Suppressor macrophage (primary cell): ENCODE results near the gene CTSC.

Experiments
- DNase-seq, 4 experiments: peaks; one replicate each; pipeline ENCODE4 v3.0.0-alpha.2; 2020 to 2022
- total RNA-seq, 17 experiments: gene quantifications; one replicate each; lab custom pipeline; 2026; ENCODE audit warnings: mixed read lengths in 6 of 17, inconsistent platforms in 3 of 17; lab: John Stamatoyannopoulos, UW

The CTSC gene
- 162 to 429 (median 279) reads per million in 17 experiments for total RNA-seq

DNA sequence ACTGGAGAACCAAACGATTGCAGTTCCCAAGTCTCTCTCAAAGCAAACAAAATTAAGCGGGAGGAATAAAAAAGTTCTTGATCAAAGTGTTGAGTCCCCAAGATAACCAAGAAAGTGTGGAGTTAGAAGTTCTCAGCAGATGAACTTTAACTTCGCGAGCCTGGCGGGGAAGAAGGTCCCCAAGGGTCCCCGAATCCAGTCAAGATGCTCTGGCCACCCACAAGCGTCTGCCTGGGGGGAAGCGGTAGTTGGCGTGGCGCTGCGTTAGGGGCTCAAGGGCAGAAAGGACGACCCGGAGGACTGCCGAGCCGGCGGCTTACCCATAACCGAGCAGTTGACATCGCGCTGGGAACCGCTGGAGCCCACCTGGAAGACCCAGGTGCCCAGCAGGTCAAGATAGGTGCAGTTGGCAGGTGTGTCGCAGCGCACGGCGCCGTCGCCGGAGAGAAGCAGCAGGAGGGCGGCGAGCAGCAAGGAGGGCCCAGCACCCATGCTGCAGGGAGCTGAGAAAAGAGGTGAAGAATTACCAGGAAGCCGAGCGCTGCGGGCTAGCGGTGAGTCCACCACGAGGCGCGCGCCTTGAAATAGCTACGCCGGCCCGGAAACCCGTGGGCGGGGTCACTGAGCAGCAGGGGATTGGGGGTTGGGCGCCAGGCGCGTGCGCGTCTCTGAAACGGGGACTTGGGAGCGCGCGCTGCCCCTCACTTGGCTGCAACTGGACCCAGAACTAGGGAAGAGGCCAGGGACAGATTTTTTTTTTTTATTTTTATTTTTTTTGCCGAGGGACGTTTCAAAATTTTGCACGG, at the start of gene CTSC:
Gene CTSC (minus strand): TSS at position 556 of the 806 bp plus-strand sequence. CDS start 64 bp downstream, at position 492.
- peak; percentile 95 to 98 (median 96) for DNase-seq

GRCh38 chr11:88384669-88385005, 47.1 kb upstream of the CTSC start:
- DNase-seq, result no peak

DNA sequence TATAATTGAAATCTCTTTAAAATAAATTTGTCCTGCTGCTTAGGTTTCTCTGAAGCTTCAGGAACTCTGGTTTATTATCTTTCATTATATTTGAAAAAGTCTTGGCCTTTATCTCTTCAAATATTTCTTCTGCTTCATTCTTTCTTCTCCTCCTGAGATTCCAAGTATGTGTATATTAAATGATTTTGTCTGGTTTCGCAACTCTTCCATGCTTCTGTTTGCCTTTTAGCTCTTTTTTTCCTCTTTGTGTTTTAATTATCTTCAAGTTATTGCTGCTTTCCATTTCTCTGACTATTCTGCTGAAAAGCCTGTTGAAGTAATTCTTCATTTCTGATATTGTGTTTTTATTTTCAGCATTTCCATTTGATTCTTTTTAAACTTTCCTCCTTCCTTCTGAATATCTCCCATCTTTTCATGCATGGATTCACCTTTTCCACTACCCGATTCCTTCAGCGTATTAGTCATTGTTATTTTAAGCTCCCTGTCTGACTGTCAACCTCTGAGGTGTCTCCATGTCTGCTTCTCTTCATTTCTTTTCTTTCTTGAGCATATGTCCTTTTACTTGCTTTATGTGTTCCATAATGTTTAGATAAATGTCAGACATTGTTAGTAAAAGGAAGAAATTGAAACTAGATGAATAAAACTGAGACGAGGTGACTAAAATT, 46.6 kb upstream of the CTSC start:
- DNase-seq, result no peak

DNA sequence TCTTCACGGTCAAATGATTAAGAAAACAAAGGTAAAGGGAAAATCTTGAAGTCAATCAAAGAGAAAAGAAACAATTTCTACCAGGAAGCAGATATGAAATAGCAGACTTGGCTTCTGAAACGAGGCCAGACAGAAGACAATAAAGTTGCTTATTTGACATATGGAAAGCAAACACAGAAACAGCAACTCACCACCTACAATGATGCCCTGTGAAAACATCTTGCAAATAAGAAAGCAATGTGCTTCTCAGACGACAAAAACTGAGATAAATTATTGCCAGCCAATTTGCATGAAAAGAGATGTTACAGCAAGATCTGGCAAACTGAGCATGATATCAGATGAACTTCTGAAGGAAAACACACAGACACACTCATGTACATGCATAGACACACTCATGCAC, 45.9 kb upstream of the CTSC start:
- DNase-seq, result no peak

DNA sequence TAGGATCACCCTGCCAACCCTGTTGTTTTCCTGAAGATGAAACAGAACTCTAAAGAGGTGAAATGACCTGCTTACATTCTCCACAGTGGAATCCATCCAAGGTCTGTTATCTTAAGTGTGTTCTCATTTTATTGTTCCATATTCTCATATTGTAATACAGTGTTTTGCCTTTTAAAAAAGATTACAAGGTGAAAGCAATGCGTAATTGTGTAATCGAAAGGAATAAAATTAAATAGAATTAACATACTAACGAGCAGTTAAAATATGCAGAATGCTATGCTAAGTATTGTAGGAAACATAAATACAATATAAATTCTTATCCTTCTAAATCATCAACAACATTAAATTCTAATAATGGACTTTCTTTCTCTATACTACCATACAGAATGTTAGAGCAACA, 41.6 kb upstream of the CTSC start:
- DNase-seq, result no peak

GRCh38 chr11:88378422-88379066, 41.0 kb upstream of the CTSC start:
- no peak for DNase-seq

GRCh38 chr11:88377646-88378045, 40.1 kb upstream of the CTSC start:
- DNase-seq, result no peak

DNA sequence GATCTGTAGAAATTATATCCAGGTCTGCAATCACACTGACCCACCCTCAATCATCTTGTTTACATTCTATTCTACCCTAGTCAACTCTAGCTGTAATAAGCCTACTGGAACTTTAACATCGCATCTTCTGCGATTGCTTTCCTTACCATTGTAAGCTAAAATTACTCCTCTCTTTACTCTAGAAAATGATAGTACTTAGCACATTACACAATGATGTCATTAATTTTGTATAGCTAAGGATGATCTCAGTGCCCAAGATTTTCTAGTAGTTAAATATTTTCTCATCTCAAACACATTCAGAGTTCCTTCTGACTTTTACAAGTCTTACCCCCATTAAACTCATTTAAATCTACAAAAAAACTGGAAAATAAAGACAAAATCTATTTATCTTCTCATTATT, 39.6 kb upstream of the CTSC start:
- no peak for DNase-seq

DNA sequence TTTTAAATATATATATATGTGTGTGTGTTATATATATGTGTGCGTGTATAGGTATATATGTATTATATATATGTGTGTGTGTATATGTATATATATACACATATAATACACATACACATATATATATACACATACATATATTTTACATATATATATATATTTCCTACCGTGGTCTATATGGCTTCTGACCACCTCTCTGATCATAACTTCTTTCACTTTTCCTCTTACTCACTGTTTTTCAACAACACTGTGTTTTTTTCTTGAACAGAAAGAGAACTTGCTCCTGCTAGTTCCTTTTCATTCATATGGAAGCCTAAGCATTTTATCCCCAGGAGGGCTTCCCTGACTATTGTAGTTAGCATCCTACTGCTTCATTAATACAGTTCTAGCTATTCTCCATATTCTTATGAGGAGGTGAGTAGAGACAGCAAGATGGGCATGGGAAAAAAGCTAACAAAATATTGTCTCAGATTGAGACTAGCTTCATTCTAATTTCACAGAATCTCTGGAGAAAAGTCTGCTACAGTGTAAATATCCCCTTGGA, 38.5 kb upstream of the CTSC start:
- DNase-seq, result no peak

GRCh38 chr11:88370782-88371181, 33.2 kb upstream of the CTSC start:
- no peak for DNase-seq

GRCh38 chr11:88367310-88367709, 29.8 kb upstream of the CTSC start:
- no peak for DNase-seq

DNA sequence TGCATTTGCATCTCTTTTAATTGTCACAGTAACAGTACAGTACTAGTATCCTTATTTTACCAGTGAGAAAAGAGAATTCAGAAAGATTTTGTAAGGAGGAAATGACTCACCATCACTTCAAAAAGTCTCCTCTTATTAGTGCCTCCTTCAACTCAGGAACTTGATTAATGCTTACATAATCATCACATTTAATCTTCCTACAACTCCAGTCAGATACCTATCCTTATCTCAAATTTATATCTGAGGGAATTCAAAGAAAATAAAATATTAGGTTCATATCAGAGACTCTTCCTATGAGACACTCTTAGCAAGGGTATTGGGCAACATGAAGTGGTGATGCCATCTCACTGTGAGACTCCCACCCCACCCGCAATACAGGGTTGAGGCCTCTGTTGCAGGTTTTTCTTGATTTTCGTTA, 26.1 kb upstream of the CTSC start:
- peak; percentile 15 to 76 (median 58) for DNase-seq

GRCh38 chr11:88363004-88363403, 25.5 kb upstream of the CTSC start:
- peak in 1 of 4 experiments; percentile 16 for DNase-seq

DNA sequence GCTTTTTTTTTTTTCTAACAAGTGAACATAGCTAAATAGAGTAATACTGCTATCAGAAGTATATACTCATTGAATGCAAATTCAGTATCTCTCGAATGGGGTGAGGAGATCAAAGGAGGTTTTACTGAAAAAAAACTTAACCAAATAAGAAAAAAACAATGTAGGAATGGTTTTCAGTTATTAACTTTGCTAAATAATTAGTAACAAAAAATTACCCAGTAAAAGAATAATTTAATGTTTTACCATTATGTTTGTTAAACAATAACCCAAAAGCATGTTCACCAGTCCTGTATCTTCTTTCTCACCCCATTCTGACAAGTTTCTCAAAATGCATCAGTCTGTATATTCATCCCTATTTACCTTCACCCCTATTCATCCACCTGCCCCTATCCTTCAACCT, 22.6 kb upstream of the CTSC start:
- DNase-seq, result no peak

DNA sequence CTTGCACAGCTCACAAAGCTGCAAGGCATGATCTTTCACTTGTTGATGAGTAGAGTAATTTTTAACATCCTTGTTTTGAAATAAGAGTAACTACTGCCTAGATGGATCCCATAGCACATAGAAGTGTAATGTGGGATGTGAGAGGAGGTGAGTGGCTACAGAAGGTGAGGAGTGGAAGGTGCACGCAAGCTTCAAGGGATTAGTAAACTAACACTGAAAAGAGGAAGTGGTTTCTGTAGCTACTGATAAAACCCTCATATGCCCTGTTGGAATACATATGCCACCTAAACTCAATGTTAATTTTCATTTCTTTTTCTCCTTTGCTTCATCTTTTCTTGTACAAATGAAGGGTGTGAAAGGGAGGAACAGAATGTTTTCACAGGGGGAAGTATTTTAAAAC, 22.0 kb upstream of the CTSC start:
- DNase-seq, result peak in 3 of 4 experiments; percentile 8 to 48 (median 37)

GRCh38 chr11:88359114-88359513, 21.6 kb upstream of the CTSC start:
- no peak for DNase-seq

DNA sequence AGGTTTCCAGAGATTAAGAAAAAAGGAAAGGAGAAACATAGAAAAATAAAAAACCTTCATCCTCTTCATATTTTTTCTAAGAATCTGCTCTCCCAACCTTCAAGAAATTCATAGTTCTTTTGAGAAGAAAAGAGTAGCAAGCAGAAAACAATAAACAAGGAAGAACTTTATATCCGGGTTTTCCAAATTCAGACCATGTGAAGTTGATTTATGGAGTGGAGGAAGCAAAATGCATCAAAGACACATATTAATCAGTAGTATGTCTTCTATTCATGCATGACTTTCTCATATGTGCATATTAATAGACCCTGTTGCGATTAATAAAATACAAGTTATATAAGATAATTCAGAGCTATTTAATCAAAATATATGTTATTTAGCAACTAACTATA, 20.5 kb upstream of the CTSC start:
- no peak for DNase-seq

DNA sequence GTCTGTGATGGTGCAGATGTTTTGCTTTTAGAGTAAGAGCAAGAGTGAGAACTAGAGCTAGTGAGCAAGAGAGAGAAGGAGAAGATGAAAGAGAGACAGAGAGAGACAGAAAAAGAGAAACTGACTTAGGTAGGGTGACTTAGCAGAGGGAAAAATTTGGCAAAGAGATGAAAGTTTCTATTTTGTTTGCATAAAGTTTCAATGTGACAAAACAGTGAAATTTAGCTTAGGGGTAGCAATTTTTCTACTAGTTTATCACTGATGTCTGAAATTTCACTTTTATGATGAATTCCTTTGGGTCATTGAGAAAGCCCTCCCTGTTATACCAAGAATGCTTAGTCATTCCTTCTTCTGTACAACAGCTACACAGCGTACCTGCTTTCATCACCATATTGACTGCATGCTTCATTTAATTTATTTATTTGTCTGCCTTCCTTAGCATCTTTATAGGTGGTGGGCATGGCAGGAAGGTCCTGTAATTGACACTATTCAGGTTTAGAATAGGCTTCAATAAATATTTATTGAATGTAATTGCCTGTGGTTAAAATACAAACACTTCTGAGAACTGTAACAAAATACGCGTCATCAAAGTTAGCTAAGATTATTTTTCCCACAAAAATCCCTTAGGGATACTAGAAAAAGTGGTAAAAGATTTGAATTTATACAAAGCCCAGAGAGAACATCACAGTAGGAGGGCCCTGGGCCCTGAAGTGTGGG, 19.9 kb upstream of the CTSC start:
- DNase-seq, result peak in 1 of 4 experiments; percentile 39

- peak; percentile 31 to 84 (median 59) for DNase-seq
These were observed 18.4 kb upstream of the CTSC start for GRCh38 chr11:88355887-88356286.

GRCh38 chr11:88354912-88355311, 17.4 kb upstream of the CTSC start:
- peak; percentile 12 to 67 (median 42) for DNase-seq

DNA sequence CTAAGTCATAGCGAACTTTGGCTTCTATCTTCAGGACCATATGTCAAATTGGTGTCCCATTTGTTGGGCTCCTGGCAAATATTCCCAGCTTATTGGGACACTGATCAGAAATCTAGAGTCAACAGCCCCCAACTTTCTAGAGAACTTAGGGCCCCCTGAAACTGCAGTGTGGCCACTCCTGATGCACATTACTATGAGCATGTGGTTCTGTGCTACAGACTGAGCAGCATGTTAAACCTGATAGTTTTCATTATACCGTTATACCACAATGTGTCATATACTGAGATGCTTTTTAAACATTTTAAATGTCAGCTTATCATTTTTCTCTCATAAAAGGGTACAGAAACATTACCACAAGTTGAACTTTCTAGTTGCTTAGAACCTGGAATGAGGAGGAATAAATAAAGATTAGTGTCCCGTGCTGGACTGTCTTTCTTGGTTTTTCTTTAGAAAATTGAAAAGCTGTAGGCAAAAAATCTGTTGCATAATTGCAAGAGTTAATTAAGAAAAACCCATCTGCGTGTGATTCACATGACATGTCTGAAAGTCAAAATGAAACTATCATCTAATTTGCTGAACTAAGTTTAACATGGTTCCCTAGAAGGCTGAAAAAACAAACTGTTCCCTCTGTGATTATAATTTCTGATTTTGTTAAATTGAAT, 16.4 kb upstream of the CTSC start:
- DNase-seq, result peak in 2 of 4 experiments; percentile 58 to 69

DNA sequence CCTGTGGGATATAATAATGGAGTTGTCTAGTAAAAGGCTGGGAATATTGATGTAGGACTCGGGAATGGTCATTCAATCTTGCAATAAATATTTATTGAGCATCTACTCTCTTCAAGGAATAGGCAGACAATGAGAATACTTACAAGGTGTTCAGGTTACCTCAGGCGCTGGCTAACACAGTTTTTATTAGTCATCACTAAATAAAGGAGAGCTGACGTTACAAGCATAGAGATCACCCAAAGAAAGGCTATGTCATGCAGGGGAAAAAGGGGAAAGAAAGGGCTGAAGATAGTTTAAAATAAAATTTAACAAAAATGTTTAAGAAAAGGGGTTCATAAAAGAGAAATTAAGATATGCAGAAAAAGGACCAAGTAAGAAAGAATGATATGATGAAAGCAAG, 15.8 kb upstream of the CTSC start:
- no peak for DNase-seq
